GM18505 (cell line): ENCODE measurements around the gene NOA1.
"Not testable (repeated sequence)": the region's sequence is repeated elsewhere in the genome, so short reads cannot be mapped to it uniquely, and the experiment has no call there.

Experiments
- ATAC-seq: cut with Tn5 transposase; IDR thresholded peaks from one replicate; pipeline ENCODE4 v1.9.1; 2021; ENCODE audit not compliant: unreplicated experiment
- POLR2A ChIP-seq: IDR thresholded peaks from 4 replicates; pipeline ENCODE4 v1.6.1; 2011; ENCODE audit warnings: borderline replicate concordance; ENCODE audit not compliant: insufficient read depth, insufficient read length; ENCODE audit errors: extremely low read depth

The NOA1 gene

GRCh38 chr4:56940403-56940802 lies 37.0 kb downstream of the NOA1 start:
- ATAC-seq = no peak

GRCh38 chr4:56939826-56940225 lies 37.6 kb downstream of the NOA1 start:
- not testable (repeated sequence) for ATAC-seq

More at GRCh38 chr4:56940403-56940802, 37.0 kb downstream of the NOA1 start:
- no peak for TF ChIP-seq POLR2A

GRCh38 chr4:56937262-56937661 lies 40.1 kb downstream of the NOA1 start:
- no peak for TF ChIP-seq POLR2A
- ATAC-seq = no peak

GRCh38 chr4:56931924-56932323 lies 45.5 kb downstream of the NOA1 start:
- TF ChIP-seq POLR2A = no peak
- no peak for ATAC-seq

- no peak for TF ChIP-seq POLR2A
- no peak for ATAC-seq
Observed at GRCh38 chr4:56930638-56931037, 46.8 kb downstream of the NOA1 start.

- no peak for TF ChIP-seq POLR2A
- no peak for ATAC-seq
Observed at GRCh38 chr4:56927196-56927595, 50.2 kb downstream of the NOA1 start.

GRCh38 chr4:56914977-56915376 lies 62.4 kb downstream of the NOA1 start:
- ATAC-seq = not testable (repeated sequence)

- TF ChIP-seq POLR2A = no peak
- no peak for ATAC-seq
Observed at GRCh38 chr4:56914336-56914735, 63.1 kb downstream of the NOA1 start.
